Kidney (tissue), 14 donors: Measurements from ENCODE around the gene F5. TPM values are rescaled to one million over a fixed set of nuclear protein-coding genes. Genes with fewer than 3 reads are reported as not detected.

ENCODE experiments used
- DNase-seq, 5 donors: peaks; one replicate each; pipeline ENCODE4 v3.0.0-alpha.2; 2013 to 2020
- FAIRE-seq: peaks from 2 replicates; lab custom pipeline; 2012; peaks lifted over from hg19 to GRCh38; lab: Jason Lieb, UNC
- H3K27ac ChIP-seq, 2 donors: one replicate each; pipeline ENCODE4 v1.7.0; 2013; ENCODE audit warnings: low read depth in 2 of 2, low read length in 2 of 2, inconsistent platforms in 1 of 2
- H3K27me3 ChIP-seq: one replicate; pipeline ENCODE4 v1.7.1; 2013; ENCODE audit warnings: low read length, inconsistent platforms; ENCODE audit not compliant: control insufficient read depth, insufficient read depth
- H3K36me3 ChIP-seq, 3 donors: one replicate each; pipeline versions ENCODE4 v1.7.0 to v1.7.1; 2013; ENCODE audit warnings: low read length in 3 of 3, control low read depth in 1 of 3, inconsistent platforms in 1 of 3; ENCODE audit not compliant: insufficient read depth in 3 of 3, control insufficient read depth in 2 of 3
- H3K4me1 ChIP-seq, 3 donors: one replicate each; pipeline versions ENCODE4 v1.7.0 to v1.7.1; 2013; ENCODE audit warnings: low read length in 3 of 3, inconsistent platforms in 1 of 3, low read depth in 1 of 3; ENCODE audit not compliant: control insufficient read depth in 2 of 3, insufficient read depth in 2 of 3
- H3K4me3 ChIP-seq, 3 donors: one replicate each; pipeline versions ENCODE4 v1.7.0 to v1.8.1; 2013; ENCODE audit warnings: low read length in 3 of 3, control low read depth in 1 of 3, inconsistent platforms in 1 of 3
- H3K9ac ChIP-seq, 3 donors: one replicate each; pipeline versions ENCODE4 v1.7.0 to v1.7.1; 2013; ENCODE audit warnings: low read length in 3 of 3, control low read depth in 1 of 3, inconsistent platforms in 1 of 3
- H3K9me3 ChIP-seq, 3 donors: one replicate each; pipeline versions ENCODE4 v1.7.0 to v1.7.1; 2013; ENCODE audit warnings: low read length in 3 of 3, control low read depth in 1 of 3, inconsistent platforms in 1 of 3; ENCODE audit not compliant: control insufficient read depth in 2 of 3, insufficient read depth in 1 of 3
- CTCF ChIP-seq: IDR thresholded peaks from 3 replicates; pipeline ENCODE4 v1.5.1; 2012; ENCODE audit warnings: mild to moderate bottlenecking, moderate library complexity, borderline replicate concordance; ENCODE audit not compliant: insufficient read depth; ENCODE audit errors: extremely low read depth
- intact Hi-C: fragments of 100-400 bp; cut with DNase I; formaldehyde crosslinking; loops from one replicate; pipeline ENCODE4 v1.11.1; 2022
- polyA plus RNA-seq: library from polyadenylated mRNA; stranded (reverse); fragments of 350-450 nt; fragmentation: Illumina TruSeq; extraction: RNeasy Lipid Tissue Mini Kit (QIAGEN cat#74804); gene quantifications from one replicate; pipeline ENCODE4 v1.2.3, GENCODE V29; 2014; ENCODE audit warnings: low read depth, low replicate concordance; ENCODE audit not compliant: insufficient read depth
- total RNA-seq: library from RNA; stranded (reverse); fragmentation: NEBNext Ultra II Directional; extraction: Animal tissue kit (Norgen Biotek cat#: 25700); gene quantifications from one replicate; pipeline ENCODE4 v1.2.1, GENCODE V29; 2021
- donor health status: control.
- donor health status: control.
- donor health status: control.
- donor health status: control.
- donor health status: control.
- donor health status: DM: yes; HTN: yes; CAD: no.
- donor health status: Normal renal cell carcinoma (clear cell type).

F5 gene
- total and polyA plus RNA-seq, 2 donors from 2014 or later = 3.8 to 5.1 TPM

- H3K36me3 ChIP-seq = no peaks in the 10 kb centered on the region
- intact Hi-C loops = loop anchor here (10.0 kb wide), 1 partner anchor 83 kb away; no protein-coding TSS in a partner anchor
- H3K4me1 ChIP-seq = no peaks in the 10 kb centered on the region
- no peaks in the 10 kb centered on the region for H3K9me3 ChIP-seq
- no peak overlapping the region for H3K27ac ChIP-seq
- DNase-seq (no peak), FAIRE-seq (no peak)
- H3K27me3 ChIP-seq = no peaks in the 10 kb centered on the region
- H3K9ac ChIP-seq = no peak overlapping the region
- TF ChIP-seq CTCF = no peak
- no peak overlapping the region for H3K4me3 ChIP-seq
Observed at GRCh38 chr1:169548282-169548681, 38.0 kb downstream of the F5 start.

GRCh38 chr1:169546087-169546995 lies 39.9 kb downstream of the F5 start:
- Histone ChIP-seq H3K4me1 (no peaks in the 10 kb centered on the region), H3K9me3 (no peaks in the 10 kb centered on the region), H3K4me3 (no peak overlapping the region), H3K27me3 (no peaks in the 10 kb centered on the region), H3K36me3 (no peaks in the 10 kb centered on the region), H3K9ac (no peak overlapping the region), H3K27ac (no peak overlapping the region)
- FAIRE-seq (peak; percentile 27), DNase-seq (peak in 3 of 5 donors; percentile 51 to 86 (median 82))
- TF ChIP-seq CTCF = peak; percentile 86
- intact Hi-C loops = loop anchor here (10.0 kb wide), 1 partner anchor 82 kb away; no protein-coding TSS in a partner anchor

GRCh38 chr1:169545472-169545871 lies 40.8 kb downstream of the F5 start:
- H3K4me3 ChIP-seq = no peak overlapping the region
- no peaks in the 10 kb centered on the region for H3K4me1 ChIP-seq
- FAIRE-seq (no peak), DNase-seq (no peak)
- intact Hi-C loops = loop anchor here (10.0 kb wide), 1 partner anchor 81 kb away; no protein-coding TSS in a partner anchor
- H3K27ac ChIP-seq = no peak overlapping the region
- no peaks in the 10 kb centered on the region for H3K36me3 ChIP-seq
- no peak for TF ChIP-seq CTCF
- H3K9ac ChIP-seq = no peak overlapping the region
- no peaks in the 10 kb centered on the region for H3K9me3 ChIP-seq
- H3K27me3 ChIP-seq = no peaks in the 10 kb centered on the region
